DMS114 treated with DMSO at 0.1 percent for 48 hours (cell line): ENCODE results near the gene MAML2.

Experiments used
- DNase-seq: peaks from one replicate; lab custom pipeline; 2025; ENCODE audit not compliant: unreplicated experiment; lab: John Stamatoyannopoulos, UW

Gene MAML2

GRCh38 chr11:96019810-96020747 lies 322.9 kb downstream of the MAML2 start:
- DNase-seq = no peak

GRCh38 chr11:96019281-96019680 lies 323.7 kb downstream of the MAML2 start:
- DNase-seq = no peak

- no peak for DNase-seq
These were observed 325.1 kb downstream of the MAML2 start for GRCh38 chr11:96017856-96018255.

- DNase-seq = no peak
These were observed 326.0 kb downstream of the MAML2 start for GRCh38 chr11:96016978-96017502.

- no peak for DNase-seq
These were observed 327.0 kb downstream of the MAML2 start for GRCh38 chr11:96015906-96016565.

GRCh38 chr11:96014217-96014616 lies 328.8 kb downstream of the MAML2 start:
- DNase-seq = no peak

GRCh38 chr11:96013461-96014213 lies 329.4 kb downstream of the MAML2 start:
- no peak for DNase-seq

GRCh38 chr11:96012086-96012824 lies 330.7 kb downstream of the MAML2 start:
- no peak for DNase-seq

- DNase-seq = no peak
These were observed 332.3 kb downstream of the MAML2 start for GRCh38 chr11:96010683-96011082.

GRCh38 chr11:96008161-96008720 lies 334.8 kb downstream of the MAML2 start:
- DNase-seq = no peak

- DNase-seq = no peak
These were observed 337.0 kb downstream of the MAML2 start for GRCh38 chr11:96006037-96006436.

GRCh38 chr11:96004862-96005261 lies 338.1 kb downstream of the MAML2 start:
- DNase-seq = no peak

GRCh38 chr11:96002754-96003290 lies 340.2 kb downstream of the MAML2 start:
- no peak for DNase-seq

GRCh38 chr11:96002339-96002738 lies 340.7 kb downstream of the MAML2 start:
- no peak for DNase-seq

GRCh38 chr11:96001037-96001436 lies 342.0 kb downstream of the MAML2 start:
- no peak for DNase-seq

- DNase-seq = no peak
These were observed 343.1 kb downstream of the MAML2 start for GRCh38 chr11:95999711-96000406.

GRCh38 chr11:95996621-95997235 lies 346.3 kb downstream of the MAML2 start:
- no peak for DNase-seq

GRCh38 chr11:95994329-95994728 lies 348.7 kb downstream of the MAML2 start:
- no peak for DNase-seq
